K562 (cell line): ENCODE results near the gene HS3ST3A1. TPM values are rescaled to one million over a fixed set of nuclear protein-coding genes. Genes with fewer than 3 reads are reported as not detected.

Experiments used
- COPS2 ChIP-seq: fragments of 450-650 bp; conservative IDR thresholded peaks from 2 replicates; pipeline ENCODE4 v1.6.1; 2016; ENCODE audit warnings: mild to moderate bottlenecking, moderate library complexity
- CTCFL ChIP-seq: IDR thresholded peaks from 2 replicates; pipeline ENCODE4 v1.6.1; 2011; ENCODE audit warnings: borderline replicate concordance, low read depth, mild to moderate bottlenecking, moderate library complexity, low read length; ENCODE audit not compliant: insufficient read depth, poor library complexity, severe bottlenecking
- DEAF1 ChIP-seq: fragments of 450-650 bp; formaldehyde crosslinking; IDR thresholded peaks from 2 replicates; pipeline ENCODE4 v1.4.0; 2020; ENCODE audit warnings: mild to moderate bottlenecking, moderate library complexity
- ETS2 ChIP-seq: IDR thresholded peaks from 2 replicates; pipeline ENCODE4 v1.6.1; 2016; ENCODE audit warnings: borderline replicate concordance, missing genetic modification characterization, mild to moderate bottlenecking, moderate library complexity, missing compliant biosample characterization; ENCODE audit not compliant: poor library complexity, severe bottlenecking
- KLF6 ChIP-seq: fragments of 250-450 bp; sonication (Bioruptor Pico); IDR thresholded peaks from 2 replicates; pipeline ENCODE4 v1.4.0; 2020; ENCODE audit warnings: mild to moderate bottlenecking, moderate library complexity, borderline replicate concordance
- MBD2 ChIP-seq: sonication (generic); IDR thresholded peaks from 2 replicates; pipeline ENCODE4 v1.6.1; 2016; ENCODE audit warnings: low read depth, borderline replicate concordance
- NELFE ChIP-seq: IDR thresholded peaks from 2 replicates; pipeline ENCODE4 v1.6.1; 2011; ENCODE audit warnings: mild to moderate bottlenecking; ENCODE audit not compliant: insufficient read depth, insufficient read length
- PML ChIP-seq: IDR thresholded peaks from 2 replicates; pipeline ENCODE4 v1.6.1; 2012; ENCODE audit warnings: low read length, inconsistent platforms
- RREB1 ChIP-seq: fragments of 250-450 bp; sonication (Bioruptor Pico); IDR thresholded peaks from 2 replicates; pipeline ENCODE4 v1.4.0; 2020
- SRSF3 ChIP-seq: fragments of 200-400 bp; formaldehyde crosslinking; IDR thresholded peaks from 2 replicates; pipeline ENCODE4 v1.6.1; 2016; ENCODE audit warnings: mild to moderate bottlenecking, low read length, moderate library complexity; ENCODE audit not compliant: insufficient read depth
- SRSF9 ChIP-seq: fragments of 200-400 bp; formaldehyde crosslinking; IDR thresholded peaks from 2 replicates; pipeline ENCODE4 v1.6.1; 2017; ENCODE audit warnings: low read depth, low read length, borderline replicate concordance
- ZBTB9 ChIP-seq: fragments of 450-650 bp; formaldehyde crosslinking; IDR thresholded peaks from 2 replicates; pipeline ENCODE4 v1.4.0; 2020; ENCODE audit warnings: mild to moderate bottlenecking, moderate library complexity
- ZKSCAN8 ChIP-seq: fragments of 200-800 bp; sonication (Bioruptor generic); IDR thresholded peaks from 2 replicates; pipeline ENCODE4 v1.6.1; 2016; ENCODE audit warnings: missing genetic modification characterization, missing compliant biosample characterization
- ZNF12 ChIP-seq: sonication (generic); formaldehyde crosslinking; IDR thresholded peaks from 2 replicates; pipeline ENCODE4 v1.4.0; 2020; ENCODE audit warnings: mild to moderate bottlenecking, missing genetic modification reagents
- ZNF263 ChIP-seq: sonication (generic); formaldehyde crosslinking; IDR thresholded peaks from 2 replicates; pipeline ENCODE4 v1.8.0; 2022; ENCODE audit warnings: mild to moderate bottlenecking, missing genetic modification reagents, borderline replicate concordance
- polyA plus RNA-seq, 8 experiments: library from polyadenylated mRNA; depleted of rRNA in 4 of 8; stranded (reverse) in 5 of 8; unstranded in 3 of 8; fragments of >200 nt; fragmentation: Nextera tagmentation in 2 of 8; fragmentation: Illumina TruSeq in 1 of 8; extraction: Ambion mirVana in 2 of 8; extraction: Trizol in 1 of 8; gene quantifications; 2 replicates each; pipeline versions ENCODE4 v1.2.1 to v1.2.3, GENCODE V29; 2011 to 2014; ENCODE audit warnings: inconsistent platforms in 1 of 8, missing spikeins in 1 of 8
- total RNA-seq, 7 experiments: library from RNA; depleted of rRNA in 6 of 7; stranded (reverse); fragments of >200 nt in 6 of 7; fragmentation: Illumina TruSeq in 2 of 7; extraction: Trizol in 2 of 7; gene quantifications; 2 replicates each; pipeline versions ENCODE4 v1.2.1 to v1.2.3, GENCODE V29; 2011 to 2021; ENCODE audit warnings: low replicate concordance in 1 of 7

HS3ST3A1 gene
- total and polyA plus RNA-seq, 9 of the 15 experiments (the other 6 are each of a cell fraction or from before 2014, with no cell fraction given), result 0.25 to 14.8 (median 2.3) TPM

- TF ChIP-seq CTCFL (no peak), ZBTB9 (CRISPR knock-in tag) (no peak), RREB1 (CRISPR knock-in tag) (no peak), ZKSCAN8 (CRISPR knock-in tag) (no peak), NELFE (no peak), ZNF263 (CRISPR knock-in tag) (no peak), ZNF12 (no peak), MBD2 (no peak), KLF6 (CRISPR knock-in tag) (no peak), DEAF1 (CRISPR knock-in tag) (no peak), ETS2 (tag) (no peak), PML (no peak), SRSF9 (no peak), COPS2 (no peak), SRSF3 (no peak)
Observed at GRCh38 chr17:13513039-13513405, 88.7 kb downstream of the HS3ST3A1 start (continued).
